Stimulated activated CD4-positive, alpha-beta T cell treated with anti-CD3 and anti-CD28 coated beads, TNF-alpha, amount 100 ng/mL, for 24 hours (primary cell): ENCODE results near the gene MSI2.

Experiments used
- DNase-seq, 3 experiments: peaks; one replicate each; pipeline ENCODE4 v3.0.0-alpha.2; 2020; ENCODE audit warnings: low read depth in 3 of 3

The MSI2 gene

DNA sequence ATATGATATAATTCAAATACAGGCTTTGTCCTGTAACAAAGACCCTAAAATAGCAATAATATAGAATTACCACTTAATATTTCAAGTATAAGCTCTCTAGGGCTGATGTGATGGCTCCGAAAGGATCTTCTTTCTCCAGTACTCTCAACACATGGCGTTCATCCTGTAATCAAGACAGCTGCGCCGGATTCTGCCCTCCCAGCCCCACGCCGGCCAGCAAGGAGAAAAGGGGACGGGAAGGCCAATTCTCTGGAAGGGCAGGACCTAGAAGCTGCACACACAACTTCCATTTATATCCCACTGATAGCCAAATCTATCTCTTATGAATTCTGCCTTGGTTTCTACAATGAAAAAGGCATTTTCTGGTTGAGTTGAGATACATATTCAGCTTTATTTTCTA lies 456.8 kb downstream of the MSI2 start:
- no peak for DNase-seq

- DNase-seq: no peak
These were observed 458.4 kb downstream of the MSI2 start for GRCh38 chr17:57714665-57715180.

- DNase-seq: no peak
These were observed 459.7 kb downstream of the MSI2 start for GRCh38 chr17:57715981-57716380.

- no peak for DNase-seq
These were observed 462.6 kb downstream of the MSI2 start for GRCh38 chr17:57718878-57719277.

DNA sequence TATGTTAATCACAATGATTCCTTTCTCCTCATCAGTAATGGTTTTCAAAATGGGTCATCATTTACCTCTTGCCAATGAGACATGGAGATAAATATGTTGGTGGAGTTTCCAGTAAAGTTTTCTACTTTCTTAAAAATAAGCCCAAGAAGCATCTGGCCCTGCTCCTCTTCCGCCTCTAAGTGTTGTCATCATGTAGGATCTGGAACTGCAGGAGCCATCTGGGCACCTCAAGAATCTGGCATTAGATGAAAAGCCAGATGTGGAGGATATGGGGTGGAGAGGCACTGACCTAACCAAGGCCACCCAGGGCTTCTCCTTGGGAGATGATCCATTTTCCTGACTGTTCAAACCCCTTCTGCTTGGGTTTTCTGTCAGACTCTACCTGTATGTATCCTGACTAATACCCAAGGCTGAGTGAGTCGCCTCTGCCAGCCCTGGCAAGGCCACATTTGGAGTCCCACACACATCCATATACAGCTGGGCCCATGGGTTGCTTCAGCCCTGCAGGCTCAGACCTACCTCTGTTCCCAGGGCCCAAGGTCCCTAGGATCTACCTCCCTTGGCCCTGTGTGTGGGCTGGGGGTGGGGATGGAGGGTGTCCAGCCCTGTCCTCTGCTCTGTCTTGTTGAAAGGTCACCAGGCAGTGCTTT lies 464.2 kb downstream of the MSI2 start:
- no peak for DNase-seq

DNA sequence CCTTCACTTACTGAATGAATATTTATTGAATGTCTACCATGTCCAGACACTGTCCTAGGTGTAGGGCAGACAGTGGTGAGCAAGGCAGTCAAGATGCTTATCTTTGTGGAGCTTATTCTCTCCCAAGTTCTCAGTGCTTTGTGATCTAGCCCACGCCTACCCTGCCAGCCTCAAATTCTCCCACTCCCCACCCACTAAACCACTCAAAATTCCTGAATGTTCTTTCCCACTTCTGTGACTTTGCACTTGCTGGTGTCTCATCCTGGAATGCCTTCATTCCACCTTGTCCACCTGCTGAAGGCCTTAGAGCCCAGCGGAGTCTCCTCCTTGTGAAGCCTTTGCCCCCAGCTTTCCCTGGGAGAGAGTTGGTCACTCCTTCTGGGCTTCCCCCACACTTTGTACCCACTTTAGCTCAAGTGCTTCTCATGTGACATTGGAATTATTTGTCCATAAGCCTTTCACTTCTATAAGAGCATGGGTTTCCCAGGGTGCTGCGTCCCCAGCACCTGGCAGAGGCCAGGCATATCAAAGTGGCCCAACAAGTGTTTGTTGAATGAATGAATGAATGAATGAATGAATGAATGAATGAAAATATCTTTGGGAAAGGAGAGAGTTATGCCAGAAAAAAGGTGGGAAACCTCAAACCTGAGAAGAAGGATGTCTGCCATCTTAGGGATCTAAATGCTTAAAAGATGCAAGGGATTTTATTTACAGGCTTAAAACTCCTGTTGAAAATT lies 465.8 kb downstream of the MSI2 start:
- no peak for DNase-seq

GRCh38 chr17:57722704-57723043 lies 466.4 kb downstream of the MSI2 start:
- no peak for DNase-seq

DNA sequence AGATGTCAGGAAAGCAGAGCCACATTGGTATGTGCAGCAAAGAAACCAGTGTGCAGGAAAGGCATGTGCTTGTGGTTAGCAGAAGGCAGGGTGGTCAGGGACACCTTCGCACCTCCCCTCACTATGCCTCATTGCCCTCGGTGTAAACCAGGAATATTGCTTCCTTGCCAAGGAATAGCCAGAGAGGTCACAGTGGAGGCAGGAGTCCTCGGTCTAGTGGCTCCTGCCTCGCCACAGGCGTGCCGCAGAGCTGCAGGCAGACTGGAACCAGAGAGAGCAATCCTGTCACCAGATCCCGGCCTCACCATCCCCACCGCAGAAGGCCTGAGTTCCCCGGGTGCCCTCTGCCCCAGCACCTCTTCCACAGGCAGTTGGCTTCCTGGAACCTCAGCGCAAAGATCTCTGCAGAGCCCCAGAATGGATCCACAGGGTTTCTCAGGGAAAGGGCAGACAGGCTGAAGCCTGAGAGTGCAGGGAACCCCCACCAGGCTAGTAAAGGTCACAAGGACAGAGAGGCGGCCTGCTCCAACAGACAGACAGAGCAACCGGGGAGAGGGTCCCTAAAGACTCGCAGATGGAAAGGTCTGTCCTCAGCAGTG lies 467.2 kb downstream of the MSI2 start:
- DNase-seq: no peak

DNA sequence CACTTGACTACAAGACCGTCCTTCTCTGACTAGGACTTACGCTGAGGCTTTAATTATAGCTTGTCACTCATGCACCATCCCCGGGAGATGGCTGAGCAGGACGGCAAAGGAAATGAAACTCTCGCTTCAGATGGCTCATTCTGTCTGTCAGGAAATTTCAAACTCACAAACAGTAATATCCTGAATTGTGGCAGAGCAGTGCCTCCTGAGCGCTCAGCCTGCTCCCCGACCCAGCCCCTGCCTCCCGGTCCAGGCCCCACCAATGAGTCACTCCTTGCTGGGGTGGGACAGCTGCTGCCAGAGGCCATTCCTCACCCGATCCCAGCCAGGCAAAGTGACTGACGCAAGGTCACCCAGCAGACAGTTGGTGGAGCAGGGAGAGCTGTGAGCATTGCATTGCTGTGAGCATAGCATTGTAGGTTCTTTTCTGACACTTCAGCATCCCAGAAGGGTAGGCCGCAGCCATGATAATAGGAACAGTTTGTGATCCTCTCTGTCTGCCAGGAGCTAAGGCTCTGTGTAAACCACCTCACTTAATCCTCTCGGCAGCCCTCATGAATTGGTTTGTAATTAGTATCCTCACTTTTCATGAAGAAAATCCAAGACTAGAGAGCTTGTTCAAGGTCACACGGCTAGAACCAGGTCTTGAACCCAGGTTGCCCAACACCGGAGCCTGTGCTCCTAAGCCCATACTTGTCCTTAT lies 467.9 kb downstream of the MSI2 start:
- no peak for DNase-seq

GRCh38 chr17:57724729-57725125 lies 468.4 kb downstream of the MSI2 start:
- no peak for DNase-seq

DNA sequence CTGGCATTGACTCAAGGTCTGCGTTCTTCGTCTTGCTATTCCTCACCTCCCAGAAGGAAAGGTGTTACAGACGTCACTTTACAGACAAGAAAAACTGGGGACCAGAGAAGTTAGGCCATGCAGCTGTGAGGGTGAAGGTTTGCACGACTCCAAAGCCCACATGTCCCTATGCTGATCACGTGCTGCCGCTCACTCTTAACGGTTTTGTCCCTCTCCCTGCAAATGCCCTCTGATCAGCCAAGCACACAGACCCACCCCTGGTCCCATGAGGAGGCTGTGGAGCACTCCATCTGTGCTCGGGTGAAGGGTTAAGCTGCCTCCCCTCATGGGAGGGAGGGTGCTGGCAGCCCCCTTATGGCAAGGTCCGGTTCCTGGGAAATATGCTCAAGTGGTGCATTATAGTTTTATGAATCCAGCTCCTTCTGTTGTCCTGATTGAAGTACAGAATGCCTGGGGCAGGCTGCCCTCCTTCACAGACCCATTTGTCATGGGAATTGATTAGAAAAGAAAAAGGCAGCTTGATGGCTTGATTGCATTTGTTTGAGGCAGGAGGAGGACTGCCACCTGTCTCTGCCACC lies 470.0 kb downstream of the MSI2 start:
- DNase-seq: no peak

- no peak for DNase-seq
These were observed 470.5 kb downstream of the MSI2 start for GRCh38 chr17:57726838-57727237.

DNA sequence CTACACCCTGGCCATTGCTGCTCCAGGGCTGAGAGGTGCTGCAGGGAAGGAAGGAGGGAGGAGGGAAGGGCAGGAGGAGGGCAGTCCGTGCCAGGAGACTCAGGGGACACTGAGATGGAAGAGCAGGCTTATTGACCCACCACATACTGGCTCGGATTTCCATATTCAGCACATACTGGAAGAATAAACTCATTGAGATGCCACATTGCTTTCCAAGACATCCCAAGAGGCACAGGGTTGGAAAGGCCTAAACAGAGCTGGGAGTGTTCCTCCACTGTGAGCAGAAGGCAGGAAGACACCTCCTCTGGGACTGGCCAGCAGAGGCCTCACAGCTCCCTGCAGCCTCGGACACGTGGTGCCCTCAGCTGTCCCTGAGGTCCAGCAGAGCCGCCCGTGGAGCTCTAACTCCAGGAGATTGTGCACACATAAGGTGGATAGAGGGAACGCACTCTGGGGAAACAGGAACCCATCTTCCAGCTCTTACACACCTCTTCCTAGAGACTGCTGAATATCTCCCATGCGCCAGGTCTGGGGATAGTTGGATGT lies 471.4 kb downstream of the MSI2 start:
- no peak for DNase-seq

GRCh38 chr17:57730026-57730701 lies 473.8 kb downstream of the MSI2 start:
- no peak for DNase-seq

DNA sequence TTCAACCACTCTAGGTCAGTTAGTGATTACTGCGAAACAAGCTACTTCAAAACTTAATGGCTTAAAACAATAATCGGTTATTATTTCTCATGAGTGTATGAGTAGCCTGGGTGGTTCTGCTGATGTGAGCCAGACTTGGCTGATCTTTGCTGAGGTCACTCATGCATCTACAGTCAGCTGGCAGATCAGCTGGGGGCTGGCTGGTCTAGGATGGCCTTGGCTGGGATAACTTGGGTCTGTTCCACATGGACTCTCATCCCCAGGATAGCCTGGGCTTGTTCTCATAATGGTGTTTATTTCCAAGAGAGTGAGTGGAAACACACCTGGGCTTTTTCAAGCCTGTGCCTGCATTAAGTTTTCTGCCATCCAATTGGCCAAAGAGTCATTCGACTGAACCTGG lies 475.7 kb downstream of the MSI2 start:
- DNase-seq: no peak

- DNase-seq: no peak
These were observed 476.8 kb downstream of the MSI2 start for GRCh38 chr17:57733085-57733484.
